WTC11 (cell line): ENCODE measurements around the gene ZFAND5. TPM values are rescaled to one million over a fixed set of nuclear protein-coding genes. Genes with fewer than 3 reads are reported as not detected.

Experiments
- ATAC-seq: fragments of 200-7000 bp; cut with Tn5 transposase; 2 replicates; pipeline ENCODE4 v1.10.0; 2021; ENCODE audit warnings: mild to moderate bottlenecking, moderate library complexity
- CTCF ChIA-PET: fragments of 300-600 bp; sonication (Branson Sonifier 250); formaldehyde crosslinking; loops from one replicate; lab custom pipeline; 2021; ENCODE audit warnings: antibody characterized with exemption; lab: Charles Lee
- POLR2A ChIA-PET: fragments of 350-600 bp; sonication (Branson Sonifier 250); formaldehyde crosslinking; loops from one replicate; lab custom pipeline; 2021; ENCODE audit warnings: antibody characterized with exemption; lab: Charles Lee
- DNase-seq: peaks from one replicate; pipeline ENCODE4 v3.0.0; 2021; ENCODE audit warnings: low spot score
- H3K27ac Mint-ChIP-seq: 2 replicates; pipeline ENCODE4 v1.8.0; 2021; ENCODE audit warnings: mixed read lengths
- H3K27me3 Mint-ChIP-seq: 2 replicates; pipeline ENCODE4 v1.8.0; 2021; ENCODE audit warnings: low read depth, mild to moderate bottlenecking, moderate library complexity, mixed read lengths
- H3K36me3 Mint-ChIP-seq: 2 replicates; pipeline ENCODE4 v1.8.0; 2021; ENCODE audit warnings: mixed read lengths
- H3K4me1 Mint-ChIP-seq: 2 replicates; pipeline ENCODE4 v1.8.0; 2022; ENCODE audit warnings: mixed read lengths
- H3K4me3 Mint-ChIP-seq: 2 replicates; pipeline ENCODE4 v1.8.0; 2021; ENCODE audit warnings: mild to moderate bottlenecking, moderate library complexity, mixed read lengths
- H3K9me3 Mint-ChIP-seq: 2 replicates; pipeline ENCODE4 v1.8.0; 2021; ENCODE audit warnings: mixed read lengths
- CDX4 ChIP-seq: fragments of 250-450 bp; sonication (Bioruptor Pico); IDR thresholded peaks from 2 replicates; pipeline ENCODE4 v1.9.0; 2021; ENCODE audit warnings: moderate library complexity, mild to moderate bottlenecking, inconsistent platforms, borderline replicate concordance
- CREB1 ChIP-seq: sonication (generic); formaldehyde crosslinking; IDR thresholded peaks from 2 replicates; pipeline ENCODE4 v1.8.0; 2023; ENCODE audit warnings: mild to moderate bottlenecking, missing genetic modification reagents
- CREM ChIP-seq: sonication (generic); formaldehyde crosslinking; IDR thresholded peaks from 2 replicates; pipeline ENCODE4 v1.8.1; 2022; ENCODE audit warnings: mild to moderate bottlenecking, missing genetic modification reagents, moderate library complexity
- ESRRA ChIP-seq: sonication (generic); formaldehyde crosslinking; IDR thresholded peaks from 2 replicates; pipeline ENCODE4 v1.8.1; 2022; ENCODE audit warnings: mild to moderate bottlenecking, missing genetic modification reagents, borderline replicate concordance
- JUN ChIP-seq: sonication (generic); formaldehyde crosslinking; IDR thresholded peaks from 2 replicates; pipeline ENCODE4 v1.8.0; 2023; ENCODE audit warnings: mild to moderate bottlenecking, missing genetic modification reagents
- MLX ChIP-seq: sonication (generic); formaldehyde crosslinking; IDR thresholded peaks from 2 replicates; pipeline ENCODE4 v1.8.1; 2023; ENCODE audit warnings: mild to moderate bottlenecking, missing genetic modification reagents, moderate library complexity
- MXD4 ChIP-seq: fragments of 250-450 bp; sonication (Bioruptor Pico); IDR thresholded peaks from 2 replicates; pipeline ENCODE4 v1.8.0; 2021; ENCODE audit warnings: mild to moderate bottlenecking, moderate library complexity, borderline replicate concordance
- NFE2L1 ChIP-seq: sonication (generic); formaldehyde crosslinking; IDR thresholded peaks from 2 replicates; pipeline ENCODE4 v1.8.1; 2023; ENCODE audit warnings: missing genetic modification reagents
- NR1H2 ChIP-seq: sonication (generic); formaldehyde crosslinking; IDR thresholded peaks from 2 replicates; pipeline ENCODE4 v1.9.0; 2021; ENCODE audit warnings: mild to moderate bottlenecking, moderate library complexity, missing genetic modification reagents
- NR2C2 ChIP-seq: sonication (generic); formaldehyde crosslinking; IDR thresholded peaks from 2 replicates; pipeline ENCODE4 v1.8.0; 2022; ENCODE audit warnings: mild to moderate bottlenecking, missing genetic modification reagents
- NR3C1 ChIP-seq: sonication (generic); formaldehyde crosslinking; conservative IDR thresholded peaks from 2 replicates; pipeline ENCODE4 v1.8.1; 2023; ENCODE audit warnings: low read depth, mild to moderate bottlenecking, missing genetic modification reagents
- RELA ChIP-seq: sonication (generic); formaldehyde crosslinking; IDR thresholded peaks from 2 replicates; pipeline ENCODE4 v1.8.1; 2022; ENCODE audit warnings: missing genetic modification reagents, mild to moderate bottlenecking, borderline replicate concordance
- SMAD3 ChIP-seq: sonication (generic); formaldehyde crosslinking; IDR thresholded peaks from 2 replicates; pipeline ENCODE4 v1.8.0; 2022; ENCODE audit warnings: missing genetic modification reagents, mild to moderate bottlenecking, borderline replicate concordance
- SOX15 ChIP-seq: fragments of 250-450 bp; sonication (Bioruptor Pico); IDR thresholded peaks from 2 replicates; pipeline ENCODE4 v1.9.0; 2021; ENCODE audit warnings: mild to moderate bottlenecking
- STAT6 ChIP-seq: sonication (generic); formaldehyde crosslinking; conservative IDR thresholded peaks from 2 replicates; pipeline ENCODE4 v1.8.1; 2023; ENCODE audit warnings: mild to moderate bottlenecking, low read depth, missing genetic modification reagents, moderate library complexity
- ZNF138 ChIP-seq: sonication (generic); formaldehyde crosslinking; conservative IDR thresholded peaks from 2 replicates; pipeline ENCODE4 v1.8.1; 2022; ENCODE audit warnings: mild to moderate bottlenecking, moderate library complexity, missing genetic modification reagents
- ZNF263 ChIP-seq: sonication (generic); formaldehyde crosslinking; IDR thresholded peaks from 2 replicates; pipeline ENCODE4 v1.8.1; 2022; ENCODE audit warnings: low read depth, mild to moderate bottlenecking, moderate library complexity, missing genetic modification reagents
- total RNA-seq: library from RNA; stranded (reverse); gene quantifications from 3 replicates; pipeline ENCODE4 v1.2.3, GENCODE V29; 2021
- TF ChIP-seq, protein P1 (sequence below): sonication (generic); formaldehyde crosslinking; IDR thresholded peaks from 2 replicates; pipeline ENCODE4 v1.8.1; 2022; ENCODE audit warnings: low read depth, mild to moderate bottlenecking, moderate library complexity, missing genetic modification reagents, borderline replicate concordance
- TF ChIP-seq, protein P2 (sequence below): fragments of 250-450 bp; sonication (Bioruptor Pico); IDR thresholded peaks from 2 replicates; pipeline ENCODE4 v1.9.0; 2021; ENCODE audit warnings: mild to moderate bottlenecking, borderline replicate concordance

ZFAND5 gene
- total RNA-seq, 1 experiment from 2014 or later, result 137 TPM

DNA sequence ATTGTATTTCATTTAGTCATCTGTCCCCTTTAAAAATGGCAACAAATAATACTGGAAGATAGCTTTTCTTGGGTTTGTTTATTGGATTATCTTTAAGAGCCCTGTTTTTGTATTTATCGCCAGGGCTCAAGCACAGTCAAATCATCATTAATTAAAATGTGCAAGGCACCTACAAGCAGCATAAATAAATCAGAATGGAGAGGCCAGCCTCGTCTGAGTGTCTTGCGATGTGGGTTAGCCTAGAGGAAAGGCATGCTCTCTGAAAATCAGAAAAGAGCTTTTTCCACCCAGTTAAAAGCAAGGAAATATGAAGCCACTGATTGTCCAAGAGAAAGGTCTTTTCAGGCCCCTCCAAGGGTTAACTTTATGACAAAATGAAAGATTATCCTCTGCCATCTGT, 31.8 kb downstream of the ZFAND5 start:
- DNase-seq, result no peak
- peaks cover 6% of the 10 kb centered on the region for H3K9me3 Mint-ChIP-seq
- CTCF ChIA-PET, result interaction anchor here (0.7 kb wide), 1 partner anchor 19 kb away, joined by 3 read pairs; no protein-coding TSS in a partner anchor
- 0 out of 2 replicates have a peak, but pooled peaks cover 3% of the 10 kb centered on the region for H3K4me1 Mint-ChIP-seq
- no peaks in the 10 kb centered on the region for H3K27me3 Mint-ChIP-seq
- POLR2A ChIA-PET, result interaction anchor here (1.2 kb wide), 1 partner anchor 9 kb away, joined by 3 read pairs; no protein-coding TSS in a partner anchor
- H3K36me3 Mint-ChIP-seq, result no peaks in the 10 kb centered on the region
- H3K4me3 Mint-ChIP-seq, result no peak overlapping the region
- TF ChIP-seq MLX (CRISPR knock-in tag), result no peak
- TF ChIP-seq, protein P1, sequence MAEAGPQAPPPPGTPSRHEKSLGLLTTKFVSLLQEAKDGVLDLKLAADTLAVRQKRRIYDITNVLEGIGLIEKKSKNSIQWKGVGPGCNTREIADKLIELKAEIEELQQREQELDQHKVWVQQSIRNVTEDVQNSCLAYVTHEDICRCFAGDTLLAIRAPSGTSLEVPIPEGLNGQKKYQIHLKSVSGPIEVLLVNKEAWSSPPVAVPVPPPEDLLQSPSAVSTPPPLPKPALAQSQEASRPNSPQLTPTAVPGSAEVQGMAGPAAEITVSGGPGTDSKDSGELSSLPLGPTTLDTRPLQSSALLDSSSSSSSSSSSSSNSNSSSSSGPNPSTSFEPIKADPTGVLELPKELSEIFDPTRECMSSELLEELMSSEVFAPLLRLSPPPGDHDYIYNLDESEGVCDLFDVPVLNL (CRISPR knock-in tag), result no peak
- no peak for TF ChIP-seq JUN
- no peak for TF ChIP-seq ZNF263
- no peak for TF ChIP-seq NFE2L1 (CRISPR knock-in tag)
- TF ChIP-seq, protein P2, sequence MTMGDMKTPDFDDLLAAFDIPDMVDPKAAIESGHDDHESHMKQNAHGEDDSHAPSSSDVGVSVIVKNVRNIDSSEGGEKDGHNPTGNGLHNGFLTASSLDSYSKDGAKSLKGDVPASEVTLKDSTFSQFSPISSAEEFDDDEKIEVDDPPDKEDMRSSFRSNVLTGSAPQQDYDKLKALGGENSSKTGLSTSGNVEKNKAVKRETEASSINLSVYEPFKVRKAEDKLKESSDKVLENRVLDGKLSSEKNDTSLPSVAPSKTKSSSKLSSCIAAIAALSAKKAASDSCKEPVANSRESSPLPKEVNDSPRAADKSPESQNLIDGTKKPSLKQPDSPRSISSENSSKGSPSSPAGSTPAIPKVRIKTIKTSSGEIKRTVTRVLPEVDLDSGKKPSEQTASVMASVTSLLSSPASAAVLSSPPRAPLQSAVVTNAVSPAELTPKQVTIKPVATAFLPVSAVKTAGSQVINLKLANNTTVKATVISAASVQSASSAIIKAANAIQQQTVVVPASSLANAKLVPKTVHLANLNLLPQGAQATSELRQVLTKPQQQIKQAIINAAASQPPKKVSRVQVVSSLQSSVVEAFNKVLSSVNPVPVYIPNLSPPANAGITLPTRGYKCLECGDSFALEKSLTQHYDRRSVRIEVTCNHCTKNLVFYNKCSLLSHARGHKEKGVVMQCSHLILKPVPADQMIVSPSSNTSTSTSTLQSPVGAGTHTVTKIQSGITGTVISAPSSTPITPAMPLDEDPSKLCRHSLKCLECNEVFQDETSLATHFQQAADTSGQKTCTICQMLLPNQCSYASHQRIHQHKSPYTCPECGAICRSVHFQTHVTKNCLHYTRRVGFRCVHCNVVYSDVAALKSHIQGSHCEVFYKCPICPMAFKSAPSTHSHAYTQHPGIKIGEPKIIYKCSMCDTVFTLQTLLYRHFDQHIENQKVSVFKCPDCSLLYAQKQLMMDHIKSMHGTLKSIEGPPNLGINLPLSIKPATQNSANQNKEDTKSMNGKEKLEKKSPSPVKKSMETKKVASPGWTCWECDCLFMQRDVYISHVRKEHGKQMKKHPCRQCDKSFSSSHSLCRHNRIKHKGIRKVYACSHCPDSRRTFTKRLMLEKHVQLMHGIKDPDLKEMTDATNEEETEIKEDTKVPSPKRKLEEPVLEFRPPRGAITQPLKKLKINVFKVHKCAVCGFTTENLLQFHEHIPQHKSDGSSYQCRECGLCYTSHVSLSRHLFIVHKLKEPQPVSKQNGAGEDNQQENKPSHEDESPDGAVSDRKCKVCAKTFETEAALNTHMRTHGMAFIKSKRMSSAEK (CRISPR knock-in tag), result no peak
- TF ChIP-seq NR2C2 (CRISPR knock-in tag), result no peak
- no peak for TF ChIP-seq CREB1 (CRISPR knock-in tag)
- no peak for TF ChIP-seq ESRRA (CRISPR knock-in tag)
- TF ChIP-seq MXD4 (CRISPR knock-in tag), result no peak
- TF ChIP-seq NR1H2 (CRISPR knock-in tag), result no peak
- TF ChIP-seq, all 79 proteins: peak for 0
- H3K27ac Mint-ChIP-seq, result no peak overlapping the region
- ATAC-seq, result no peak

DNA sequence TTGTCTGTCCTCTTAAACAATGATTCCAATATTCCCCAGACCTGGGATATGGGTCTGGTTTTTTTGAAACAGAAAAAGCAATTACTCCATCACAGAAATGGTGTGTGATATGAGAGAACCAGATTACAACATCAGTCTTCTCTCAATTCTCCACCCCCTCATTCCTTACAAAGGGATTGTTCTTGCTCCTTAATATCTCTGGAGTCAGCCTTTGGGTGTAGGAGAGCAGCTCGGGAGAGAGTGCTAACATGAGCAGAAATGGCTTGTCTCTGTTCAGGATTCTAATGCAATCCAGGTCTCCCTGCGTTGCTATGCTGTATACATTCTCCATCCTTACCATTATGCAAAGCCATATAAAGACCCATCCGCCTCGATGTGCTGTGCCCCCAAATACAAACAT, 32.7 kb downstream of the ZFAND5 start:
- Mint-ChIP-seq H3K4me3 (no peak overlapping the region), H3K27ac (no peak overlapping the region), H3K9me3 (peaks cover 6% of the 10 kb centered on the region)
- POLR2A ChIA-PET, result interaction anchor here (1.2 kb wide), 1 partner anchor 10 kb away, joined by 3 read pairs; no protein-coding TSS in a partner anchor
- no peak for TF ChIP-seq NR3C1 (CRISPR knock-in tag)
- no peak for TF ChIP-seq CDX4
- TF ChIP-seq CREM (CRISPR knock-in tag), result no peak
- TF ChIP-seq, all 79 proteins: peak for 0
- no peaks in the 10 kb centered on the region for H3K36me3 Mint-ChIP-seq
- ATAC-seq (no peak), DNase-seq (no peak)
- H3K27me3 Mint-ChIP-seq, result no peaks in the 10 kb centered on the region
- CTCF ChIA-PET, result no interaction called here
- 0 out of 2 replicates have a peak, but pooled peaks cover 3% of the 10 kb centered on the region for H3K4me1 Mint-ChIP-seq

DNA sequence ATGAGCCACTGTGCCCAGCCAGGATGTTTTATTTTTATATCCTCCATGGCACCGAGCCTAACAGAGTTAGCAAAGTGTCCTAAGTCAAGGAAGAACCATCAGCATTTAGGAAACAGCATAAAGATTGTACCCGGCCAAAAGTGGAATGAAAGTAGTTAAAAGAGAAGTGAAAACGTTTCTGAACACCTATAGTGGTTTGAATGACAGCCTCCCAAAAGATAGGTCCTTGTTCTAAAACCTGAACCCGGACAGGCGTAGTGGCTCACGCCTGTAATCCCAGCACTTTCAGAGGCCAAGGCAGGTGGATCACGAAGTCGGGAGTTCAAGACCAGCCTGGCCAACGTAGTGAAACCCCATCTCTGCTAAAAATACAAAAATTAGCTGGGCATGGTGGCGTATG, 37.4 kb downstream of the ZFAND5 start:
- ChIA-PET POLR2A (no interaction called here), CTCF (no interaction called here)
- Mint-ChIP-seq H3K9me3 (peaks cover 24% of the 10 kb centered on the region), H3K27ac (no peak overlapping the region), H3K4me3 (no peak overlapping the region), H3K36me3 (peaks cover 13% of the 10 kb centered on the region), H3K27me3 (no peaks in the 10 kb centered on the region), H3K4me1 (no peaks in the 10 kb centered on the region)
- ATAC-seq, result no peak
- TF ChIP-seq SMAD3 (CRISPR knock-in tag), result no peak
- no peak for TF ChIP-seq STAT6 (CRISPR knock-in tag)
- TF ChIP-seq SOX15 (CRISPR knock-in tag), result no peak
- no peak for TF ChIP-seq CDX4
- TF ChIP-seq ZNF138 (CRISPR knock-in tag), result no peak
- TF ChIP-seq RELA (CRISPR knock-in tag), result no peak
- no peak for DNase-seq
